ENCODE measurements around the gene TFE3.
A peak's percentile ranks its signal among the peaks of the same experiment; 100 is the strongest.

The TFE3 gene, protein sequence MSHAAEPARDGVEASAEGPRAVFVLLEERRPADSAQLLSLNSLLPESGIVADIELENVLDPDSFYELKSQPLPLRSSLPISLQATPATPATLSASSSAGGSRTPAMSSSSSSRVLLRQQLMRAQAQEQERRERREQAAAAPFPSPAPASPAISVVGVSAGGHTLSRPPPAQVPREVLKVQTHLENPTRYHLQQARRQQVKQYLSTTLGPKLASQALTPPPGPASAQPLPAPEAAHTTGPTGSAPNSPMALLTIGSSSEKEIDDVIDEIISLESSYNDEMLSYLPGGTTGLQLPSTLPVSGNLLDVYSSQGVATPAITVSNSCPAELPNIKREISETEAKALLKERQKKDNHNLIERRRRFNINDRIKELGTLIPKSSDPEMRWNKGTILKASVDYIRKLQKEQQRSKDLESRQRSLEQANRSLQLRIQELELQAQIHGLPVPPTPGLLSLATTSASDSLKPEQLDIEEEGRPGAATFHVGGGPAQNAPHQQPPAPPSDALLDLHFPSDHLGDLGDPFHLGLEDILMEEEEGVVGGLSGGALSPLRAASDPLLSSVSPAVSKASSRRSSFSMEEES

DNA sequence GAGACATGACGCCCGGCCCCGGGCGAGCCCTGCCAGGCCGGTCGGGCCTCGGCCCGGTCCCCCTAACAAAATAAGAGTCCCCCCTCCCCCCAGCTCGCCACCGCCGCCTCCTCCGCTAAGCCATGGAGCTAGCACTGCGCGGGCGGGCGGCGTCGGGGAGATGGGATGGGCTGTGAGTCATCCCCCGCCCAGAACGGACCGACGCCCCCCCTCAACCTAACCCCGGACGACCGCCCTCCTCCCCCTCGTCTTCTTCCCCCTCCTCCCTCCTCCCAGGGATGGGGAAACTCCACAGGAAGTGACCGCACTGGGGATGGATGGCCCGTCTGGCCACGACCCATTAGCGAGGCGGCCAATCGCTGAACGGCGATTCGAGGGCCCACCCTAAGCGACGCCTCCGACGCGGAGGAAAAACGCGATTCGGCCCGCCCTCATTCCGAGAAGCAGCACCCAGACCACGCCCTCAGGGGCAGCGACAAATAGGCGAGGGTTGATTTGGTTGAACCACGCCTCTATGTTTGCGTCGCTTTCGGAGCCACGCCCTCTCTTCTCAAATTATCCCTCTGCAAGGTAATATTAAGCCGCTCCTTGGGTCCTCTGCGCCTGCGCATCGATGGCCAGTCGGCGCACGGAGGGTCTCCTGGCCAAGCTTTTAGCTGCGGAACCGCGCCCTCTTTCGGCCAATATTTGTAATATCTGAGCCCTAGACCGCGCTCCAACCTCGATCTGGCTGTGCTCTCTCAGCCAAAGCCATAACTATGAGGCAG, at the start of gene TFE3:
Gene TFE3 (minus strand): TSS at position 138 of the 767 bp plus-strand sequence. CDS start 131 bp downstream, at position 7.
- H3K4me3 ChIP-seq (replicated peaks; ENCODE audit: low read depth, low read length), result peak within 1 kb of the TSS; percentile 68

DNA sequence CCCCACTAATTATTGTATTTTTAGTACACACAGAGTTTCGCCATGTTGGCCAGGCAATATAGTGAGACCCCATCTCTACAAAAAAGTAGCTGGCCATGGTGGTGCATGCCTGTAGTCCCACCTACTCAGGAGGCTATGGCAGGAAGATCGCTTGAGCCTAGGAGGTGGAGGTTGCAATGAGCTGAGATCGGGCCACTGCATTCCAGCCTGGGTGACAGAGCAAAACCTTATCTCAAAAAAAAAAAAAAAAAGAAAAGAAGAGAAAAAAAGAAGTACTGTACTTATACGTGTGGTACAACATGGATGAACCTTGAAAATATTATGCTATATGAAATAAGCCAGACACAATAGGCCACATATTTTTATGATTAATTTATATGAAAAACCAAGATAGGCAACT, 46.4 kb upstream of the TFE3 start:
- TF ChIP-seq, protein P1, sequence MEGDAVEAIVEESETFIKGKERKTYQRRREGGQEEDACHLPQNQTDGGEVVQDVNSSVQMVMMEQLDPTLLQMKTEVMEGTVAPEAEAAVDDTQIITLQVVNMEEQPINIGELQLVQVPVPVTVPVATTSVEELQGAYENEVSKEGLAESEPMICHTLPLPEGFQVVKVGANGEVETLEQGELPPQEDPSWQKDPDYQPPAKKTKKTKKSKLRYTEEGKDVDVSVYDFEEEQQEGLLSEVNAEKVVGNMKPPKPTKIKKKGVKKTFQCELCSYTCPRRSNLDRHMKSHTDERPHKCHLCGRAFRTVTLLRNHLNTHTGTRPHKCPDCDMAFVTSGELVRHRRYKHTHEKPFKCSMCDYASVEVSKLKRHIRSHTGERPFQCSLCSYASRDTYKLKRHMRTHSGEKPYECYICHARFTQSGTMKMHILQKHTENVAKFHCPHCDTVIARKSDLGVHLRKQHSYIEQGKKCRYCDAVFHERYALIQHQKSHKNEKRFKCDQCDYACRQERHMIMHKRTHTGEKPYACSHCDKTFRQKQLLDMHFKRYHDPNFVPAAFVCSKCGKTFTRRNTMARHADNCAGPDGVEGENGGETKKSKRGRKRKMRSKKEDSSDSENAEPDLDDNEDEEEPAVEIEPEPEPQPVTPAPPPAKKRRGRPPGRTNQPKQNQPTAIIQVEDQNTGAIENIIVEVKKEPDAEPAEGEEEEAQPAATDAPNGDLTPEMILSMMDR (IDR thresholded peaks at IDR 0.05; ENCODE audit: low read length, missing control alignments), result no peak
- no peak for DNase-seq (ENCODE audit: low read depth)
- H3K4me3 ChIP-seq (replicated peaks; ENCODE audit: low read depth, low read length), result no peak overlapping the region

More for the DNA sequence above, at the start of gene TFE3:
- TF ChIP-seq, protein P1 (IDR thresholded peaks at IDR 0.05; ENCODE audit: low read length, missing control alignments), result peak; percentile 47
- peak; percentile 99 for DNase-seq (ENCODE audit: low read depth)

DNA sequence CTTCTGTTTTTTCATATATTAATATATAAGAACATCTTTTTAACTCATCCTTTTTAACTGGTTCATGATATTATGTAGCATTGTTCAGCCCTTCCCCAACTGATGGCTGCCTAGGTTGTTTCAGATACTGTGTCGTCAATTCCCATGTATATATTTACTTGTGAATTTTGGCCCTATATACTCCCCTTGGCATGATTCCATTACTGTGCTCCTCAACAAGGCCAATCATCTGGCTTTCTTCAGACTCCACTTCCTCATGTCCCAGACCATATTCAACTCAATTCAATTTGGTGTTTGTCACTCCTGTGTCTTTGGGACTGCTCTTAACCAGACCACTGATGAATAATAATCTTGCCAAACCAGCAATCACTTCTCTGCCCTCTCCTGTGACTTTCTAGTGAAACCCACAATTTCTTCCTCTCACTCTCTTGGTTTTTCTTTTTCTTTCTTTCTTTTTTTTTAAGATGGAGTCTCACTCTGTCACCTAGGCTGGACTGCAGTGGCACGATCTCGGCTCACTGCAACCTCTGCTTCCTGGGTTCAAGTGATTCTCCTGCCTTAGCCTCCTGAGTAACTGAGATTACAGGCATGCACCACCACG, 39.2 kb upstream of the TFE3 start:
- no peak for DNase-seq (ENCODE audit: low read depth)
- no peak overlapping the region for H3K4me3 ChIP-seq (replicated peaks; ENCODE audit: low read depth, low read length)
- TF ChIP-seq, protein P1 (IDR thresholded peaks at IDR 0.05; ENCODE audit: low read length, missing control alignments), result no peak

DNA sequence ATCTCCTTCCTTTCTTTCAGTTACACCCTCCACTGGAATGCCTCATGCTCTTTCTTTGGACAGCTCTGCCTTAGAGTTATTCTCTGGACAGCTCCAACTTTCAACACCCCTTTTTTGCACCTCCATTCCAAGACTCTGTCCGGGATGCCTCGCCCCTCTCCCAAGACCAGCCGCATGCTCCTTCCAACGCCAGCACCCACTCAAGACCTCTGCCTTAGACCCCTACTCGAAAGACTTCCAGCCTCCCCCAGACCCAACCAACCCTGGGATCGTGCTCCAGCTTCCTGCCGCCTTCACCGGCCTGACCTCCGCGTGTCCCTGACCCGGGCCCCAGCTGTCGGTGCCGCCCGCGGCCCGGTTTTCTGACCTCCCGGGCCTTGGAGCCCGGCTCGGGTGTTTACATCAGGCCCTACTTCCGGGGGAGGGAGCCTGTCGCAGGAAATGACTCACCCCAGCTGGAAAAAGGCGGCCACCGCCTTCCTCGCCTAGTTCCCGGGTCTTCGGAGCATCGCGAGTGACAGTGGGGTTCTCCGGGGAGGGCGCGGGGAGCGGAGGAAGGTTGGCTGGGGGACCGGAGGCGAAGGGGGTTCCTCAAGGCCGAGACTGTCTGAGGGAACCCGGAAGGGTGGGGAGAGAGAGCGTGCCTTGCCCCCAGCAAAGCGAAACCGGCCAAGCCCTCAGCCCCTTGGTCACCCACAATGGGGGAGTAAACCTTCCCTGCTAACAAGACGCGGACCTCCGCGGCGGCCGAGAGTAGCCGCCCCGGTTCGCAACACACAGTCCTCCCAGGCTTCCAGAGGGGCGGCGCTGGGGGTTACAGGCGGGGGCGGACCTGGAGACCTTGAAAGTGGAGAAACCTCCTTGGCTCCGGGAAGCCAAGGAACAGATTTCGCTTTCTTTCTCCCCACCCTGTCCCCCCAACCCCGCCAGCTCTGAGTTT, 36.6 kb upstream of the TFE3 start, which contains the start of gene WDR45:
Gene WDR45 (minus strand): TSS at position 399 of the 940 bp plus-strand sequence. CDS start 1,792 bp downstream, outside the sequence.
- TF ChIP-seq, protein P1 (IDR thresholded peaks at IDR 0.05; ENCODE audit: low read length, missing control alignments), result no peak
- H3K4me3 ChIP-seq (replicated peaks; ENCODE audit: low read depth, low read length), result peak within 1 kb of the TSS; percentile 71

DNA sequence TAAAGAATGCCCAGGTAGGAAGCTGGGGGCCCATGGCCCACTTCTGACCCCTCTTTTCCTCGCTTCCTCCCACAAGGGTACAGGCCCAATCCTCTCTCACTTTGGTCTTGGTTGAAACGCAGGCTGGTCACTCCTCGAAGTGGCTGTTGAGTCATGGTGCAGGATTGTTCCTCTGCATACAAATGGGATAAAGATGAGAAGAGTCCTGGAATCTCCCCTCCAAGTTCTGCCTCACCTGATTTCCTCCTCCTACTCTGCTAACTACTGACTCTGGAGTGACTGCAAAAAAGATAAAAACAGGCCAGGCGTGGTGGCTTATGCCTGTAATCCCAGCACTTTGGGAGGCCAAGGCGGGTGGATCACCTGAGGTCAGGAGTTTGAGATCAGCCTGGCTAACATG, 34.8 kb upstream of the TFE3 start:
- H3K4me3 ChIP-seq (replicated peaks; ENCODE audit: low read depth, low read length), result no peak overlapping the region
- DNase-seq (ENCODE audit: low read depth), result no peak
- TF ChIP-seq, protein P1 (IDR thresholded peaks at IDR 0.05; ENCODE audit: low read length, missing control alignments), result no peak

More for the DNA sequence above, 36.6 kb upstream of the TFE3 start, which contains the start of gene WDR45:
- peak; percentile 68 for DNase-seq (ENCODE audit: low read depth)

All from fibroblast of pulmonary artery (primary cell).